WTC11 (cell line): ENCODE results near the gene TOX2. TPM values are rescaled to one million over a fixed set of nuclear protein-coding genes. Genes with fewer than 3 reads are reported as not detected.

Experiments
- ATAC-seq: fragments of 200-7000 bp; cut with Tn5 transposase; 2 replicates; pipeline ENCODE4 v1.10.0; 2021; ENCODE audit warnings: mild to moderate bottlenecking, moderate library complexity
- CTCF ChIA-PET: fragments of 300-600 bp; sonication (Branson Sonifier 250); formaldehyde crosslinking; loops from one replicate; lab custom pipeline; 2021; ENCODE audit warnings: antibody characterized with exemption; lab: Charles Lee
- POLR2A ChIA-PET: fragments of 350-600 bp; sonication (Branson Sonifier 250); formaldehyde crosslinking; loops from one replicate; lab custom pipeline; 2021; ENCODE audit warnings: antibody characterized with exemption; lab: Charles Lee
- DNase-seq: peaks from one replicate; pipeline ENCODE4 v3.0.0; 2021; ENCODE audit warnings: low spot score
- H3K27ac Mint-ChIP-seq: 2 replicates; pipeline ENCODE4 v1.8.0; 2021; ENCODE audit warnings: mixed read lengths
- H3K27me3 Mint-ChIP-seq: 2 replicates; pipeline ENCODE4 v1.8.0; 2021; ENCODE audit warnings: low read depth, mild to moderate bottlenecking, moderate library complexity, mixed read lengths
- H3K36me3 Mint-ChIP-seq: 2 replicates; pipeline ENCODE4 v1.8.0; 2021; ENCODE audit warnings: mixed read lengths
- H3K4me1 Mint-ChIP-seq: 2 replicates; pipeline ENCODE4 v1.8.0; 2022; ENCODE audit warnings: mixed read lengths
- H3K4me3 Mint-ChIP-seq: 2 replicates; pipeline ENCODE4 v1.8.0; 2021; ENCODE audit warnings: mild to moderate bottlenecking, moderate library complexity, mixed read lengths
- H3K9me3 Mint-ChIP-seq: 2 replicates; pipeline ENCODE4 v1.8.0; 2021; ENCODE audit warnings: mixed read lengths
- CREB1 ChIP-seq: sonication (generic); formaldehyde crosslinking; IDR thresholded peaks from 2 replicates; pipeline ENCODE4 v1.8.0; 2023; ENCODE audit warnings: mild to moderate bottlenecking, missing genetic modification reagents
- FOXJ3 ChIP-seq: sonication (generic); formaldehyde crosslinking; IDR thresholded peaks from 2 replicates; pipeline ENCODE4 v1.9.0; 2021; ENCODE audit warnings: missing genetic modification reagents, mild to moderate bottlenecking, borderline replicate concordance
- GTF2I ChIP-seq: fragments of 250-450 bp; sonication (Bioruptor Pico); conservative IDR thresholded peaks from 2 replicates; pipeline ENCODE4 v1.4.0; 2021; ENCODE audit warnings: mild to moderate bottlenecking
- KAT7 ChIP-seq: sonication (generic); formaldehyde crosslinking; IDR thresholded peaks from 2 replicates; pipeline ENCODE4 v1.8.1; 2023; ENCODE audit warnings: missing genetic modification reagents, mild to moderate bottlenecking, borderline replicate concordance
- SOX15 ChIP-seq: fragments of 250-450 bp; sonication (Bioruptor Pico); IDR thresholded peaks from 2 replicates; pipeline ENCODE4 v1.9.0; 2021; ENCODE audit warnings: mild to moderate bottlenecking
- total RNA-seq: library from RNA; stranded (reverse); gene quantifications from 3 replicates; pipeline ENCODE4 v1.2.3, GENCODE V29; 2021
- TF ChIP-seq, protein P1 (sequence below): sonication (generic); formaldehyde crosslinking; IDR thresholded peaks from 2 replicates; pipeline ENCODE4 v1.8.1; 2023; ENCODE audit warnings: mild to moderate bottlenecking, missing genetic modification reagents
- TF ChIP-seq, protein P2 (sequence below): fragments of 200-600 bp; IDR thresholded peaks from 2 replicates; pipeline ENCODE4 v1.8.0; 2022; ENCODE audit warnings: antibody characterized with exemption
- TF ChIP-seq, protein P3 (sequence below): sonication (generic); formaldehyde crosslinking; IDR thresholded peaks from 2 replicates; pipeline ENCODE4 v1.8.0; 2022; ENCODE audit warnings: mild to moderate bottlenecking, missing genetic modification reagents
- TF ChIP-seq, protein P4 (sequence below): sonication (generic); formaldehyde crosslinking; IDR thresholded peaks from 2 replicates; pipeline ENCODE4 v1.8.1; 2023; ENCODE audit warnings: mild to moderate bottlenecking, missing genetic modification reagents, moderate library complexity
- TF ChIP-seq, protein P5 (sequence below): sonication (generic); formaldehyde crosslinking; IDR thresholded peaks from 2 replicates; pipeline ENCODE4 v1.8.1; 2023; ENCODE audit warnings: mild to moderate bottlenecking, missing genetic modification reagents
- TF ChIP-seq, protein P6 (sequence below): fragments of 250-450 bp; sonication (Bioruptor Pico); IDR thresholded peaks from 2 replicates; pipeline ENCODE4 v1.9.0; 2021; ENCODE audit warnings: mild to moderate bottlenecking, borderline replicate concordance
- TF ChIP-seq, protein P7 (sequence below): fragments of 250-450 bp; sonication (Bioruptor Pico); IDR thresholded peaks from 2 replicates; pipeline ENCODE4 v1.9.0; 2021; ENCODE audit warnings: mild to moderate bottlenecking
- TF ChIP-seq, protein P8 (sequence below): sonication (generic); formaldehyde crosslinking; IDR thresholded peaks from 2 replicates; pipeline ENCODE4 v1.8.1; 2022; ENCODE audit warnings: low read depth, missing genetic modification reagents, borderline replicate concordance

The TOX2 gene
- total RNA-seq, 1 experiment from 2014 or later, result 3.4 TPM

DNA sequence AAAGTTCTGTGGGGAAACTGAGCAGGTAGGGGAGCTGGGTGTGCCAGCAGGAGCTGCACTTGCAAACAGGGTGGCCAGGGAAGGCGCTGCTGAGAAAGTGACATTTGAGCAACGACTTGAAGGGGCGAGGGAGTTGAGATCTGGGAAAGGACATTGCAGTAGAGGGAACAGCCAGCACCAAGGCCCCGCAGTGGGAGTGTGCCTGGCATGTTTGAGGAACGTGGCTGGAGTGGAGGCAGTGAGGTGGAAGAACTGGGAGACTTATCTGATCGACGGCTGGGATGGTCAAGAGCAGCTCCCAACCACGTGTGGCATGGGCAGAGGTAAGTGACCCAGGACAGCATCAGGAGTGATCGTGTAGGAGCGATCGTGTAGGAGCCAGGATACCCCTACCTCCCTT is 77.3 kb downstream of the TOX2 start:
- no peak for ATAC-seq
- no peak overlapping the region for H3K27ac Mint-ChIP-seq
- ChIA-PET CTCF (interaction anchor here (2.9 kb wide), 1 partner anchor 9 kb away, joined by 12 read pairs; no protein-coding TSS in a partner anchor), POLR2A (no interaction called here)
- no peaks in the 10 kb centered on the region for H3K27me3 Mint-ChIP-seq
- peaks cover 9% of the 10 kb centered on the region for H3K9me3 Mint-ChIP-seq
- no peak for DNase-seq
- TF ChIP-seq SOX15 (CRISPR knock-in tag) (no peak), KAT7 (CRISPR knock-in tag) (no peak), FOXJ3 (CRISPR knock-in tag) (no peak), CREB1 (CRISPR knock-in tag) (no peak), GTF2I (CRISPR knock-in tag) (no peak)
- TF ChIP-seq, protein P1, sequence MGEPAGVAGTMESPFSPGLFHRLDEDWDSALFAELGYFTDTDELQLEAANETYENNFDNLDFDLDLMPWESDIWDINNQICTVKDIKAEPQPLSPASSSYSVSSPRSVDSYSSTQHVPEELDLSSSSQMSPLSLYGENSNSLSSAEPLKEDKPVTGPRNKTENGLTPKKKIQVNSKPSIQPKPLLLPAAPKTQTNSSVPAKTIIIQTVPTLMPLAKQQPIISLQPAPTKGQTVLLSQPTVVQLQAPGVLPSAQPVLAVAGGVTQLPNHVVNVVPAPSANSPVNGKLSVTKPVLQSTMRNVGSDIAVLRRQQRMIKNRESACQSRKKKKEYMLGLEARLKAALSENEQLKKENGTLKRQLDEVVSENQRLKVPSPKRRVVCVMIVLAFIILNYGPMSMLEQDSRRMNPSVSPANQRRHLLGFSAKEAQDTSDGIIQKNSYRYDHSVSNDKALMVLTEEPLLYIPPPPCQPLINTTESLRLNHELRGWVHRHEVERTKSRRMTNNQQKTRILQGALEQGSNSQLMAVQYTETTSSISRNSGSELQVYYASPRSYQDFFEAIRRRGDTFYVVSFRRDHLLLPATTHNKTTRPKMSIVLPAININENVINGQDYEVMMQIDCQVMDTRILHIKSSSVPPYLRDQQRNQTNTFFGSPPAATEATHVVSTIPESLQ (CRISPR knock-in tag), result no peak
- TF ChIP-seq, protein P2, sequence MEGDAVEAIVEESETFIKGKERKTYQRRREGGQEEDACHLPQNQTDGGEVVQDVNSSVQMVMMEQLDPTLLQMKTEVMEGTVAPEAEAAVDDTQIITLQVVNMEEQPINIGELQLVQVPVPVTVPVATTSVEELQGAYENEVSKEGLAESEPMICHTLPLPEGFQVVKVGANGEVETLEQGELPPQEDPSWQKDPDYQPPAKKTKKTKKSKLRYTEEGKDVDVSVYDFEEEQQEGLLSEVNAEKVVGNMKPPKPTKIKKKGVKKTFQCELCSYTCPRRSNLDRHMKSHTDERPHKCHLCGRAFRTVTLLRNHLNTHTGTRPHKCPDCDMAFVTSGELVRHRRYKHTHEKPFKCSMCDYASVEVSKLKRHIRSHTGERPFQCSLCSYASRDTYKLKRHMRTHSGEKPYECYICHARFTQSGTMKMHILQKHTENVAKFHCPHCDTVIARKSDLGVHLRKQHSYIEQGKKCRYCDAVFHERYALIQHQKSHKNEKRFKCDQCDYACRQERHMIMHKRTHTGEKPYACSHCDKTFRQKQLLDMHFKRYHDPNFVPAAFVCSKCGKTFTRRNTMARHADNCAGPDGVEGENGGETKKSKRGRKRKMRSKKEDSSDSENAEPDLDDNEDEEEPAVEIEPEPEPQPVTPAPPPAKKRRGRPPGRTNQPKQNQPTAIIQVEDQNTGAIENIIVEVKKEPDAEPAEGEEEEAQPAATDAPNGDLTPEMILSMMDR, result no peak
- TF ChIP-seq, protein P3, sequence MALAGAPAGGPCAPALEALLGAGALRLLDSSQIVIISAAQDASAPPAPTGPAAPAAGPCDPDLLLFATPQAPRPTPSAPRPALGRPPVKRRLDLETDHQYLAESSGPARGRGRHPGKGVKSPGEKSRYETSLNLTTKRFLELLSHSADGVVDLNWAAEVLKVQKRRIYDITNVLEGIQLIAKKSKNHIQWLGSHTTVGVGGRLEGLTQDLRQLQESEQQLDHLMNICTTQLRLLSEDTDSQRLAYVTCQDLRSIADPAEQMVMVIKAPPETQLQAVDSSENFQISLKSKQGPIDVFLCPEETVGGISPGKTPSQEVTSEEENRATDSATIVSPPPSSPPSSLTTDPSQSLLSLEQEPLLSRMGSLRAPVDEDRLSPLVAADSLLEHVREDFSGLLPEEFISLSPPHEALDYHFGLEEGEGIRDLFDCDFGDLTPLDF, result no peak
- TF ChIP-seq, protein P4, sequence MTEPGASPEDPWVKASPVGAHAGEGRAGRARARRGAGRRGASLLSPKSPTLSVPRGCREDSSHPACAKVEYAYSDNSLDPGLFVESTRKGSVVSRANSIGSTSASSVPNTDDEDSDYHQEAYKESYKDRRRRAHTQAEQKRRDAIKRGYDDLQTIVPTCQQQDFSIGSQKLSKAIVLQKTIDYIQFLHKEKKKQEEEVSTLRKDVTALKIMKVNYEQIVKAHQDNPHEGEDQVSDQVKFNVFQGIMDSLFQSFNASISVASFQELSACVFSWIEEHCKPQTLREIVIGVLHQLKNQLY (CRISPR knock-in tag), result no peak
- TF ChIP-seq, protein P5, sequence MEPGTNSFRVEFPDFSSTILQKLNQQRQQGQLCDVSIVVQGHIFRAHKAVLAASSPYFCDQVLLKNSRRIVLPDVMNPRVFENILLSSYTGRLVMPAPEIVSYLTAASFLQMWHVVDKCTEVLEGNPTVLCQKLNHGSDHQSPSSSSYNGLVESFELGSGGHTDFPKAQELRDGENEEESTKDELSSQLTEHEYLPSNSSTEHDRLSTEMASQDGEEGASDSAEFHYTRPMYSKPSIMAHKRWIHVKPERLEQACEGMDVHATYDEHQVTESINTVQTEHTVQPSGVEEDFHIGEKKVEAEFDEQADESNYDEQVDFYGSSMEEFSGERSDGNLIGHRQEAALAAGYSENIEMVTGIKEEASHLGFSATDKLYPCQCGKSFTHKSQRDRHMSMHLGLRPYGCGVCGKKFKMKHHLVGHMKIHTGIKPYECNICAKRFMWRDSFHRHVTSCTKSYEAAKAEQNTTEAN (CRISPR knock-in tag), result no peak
- TF ChIP-seq, protein P6, sequence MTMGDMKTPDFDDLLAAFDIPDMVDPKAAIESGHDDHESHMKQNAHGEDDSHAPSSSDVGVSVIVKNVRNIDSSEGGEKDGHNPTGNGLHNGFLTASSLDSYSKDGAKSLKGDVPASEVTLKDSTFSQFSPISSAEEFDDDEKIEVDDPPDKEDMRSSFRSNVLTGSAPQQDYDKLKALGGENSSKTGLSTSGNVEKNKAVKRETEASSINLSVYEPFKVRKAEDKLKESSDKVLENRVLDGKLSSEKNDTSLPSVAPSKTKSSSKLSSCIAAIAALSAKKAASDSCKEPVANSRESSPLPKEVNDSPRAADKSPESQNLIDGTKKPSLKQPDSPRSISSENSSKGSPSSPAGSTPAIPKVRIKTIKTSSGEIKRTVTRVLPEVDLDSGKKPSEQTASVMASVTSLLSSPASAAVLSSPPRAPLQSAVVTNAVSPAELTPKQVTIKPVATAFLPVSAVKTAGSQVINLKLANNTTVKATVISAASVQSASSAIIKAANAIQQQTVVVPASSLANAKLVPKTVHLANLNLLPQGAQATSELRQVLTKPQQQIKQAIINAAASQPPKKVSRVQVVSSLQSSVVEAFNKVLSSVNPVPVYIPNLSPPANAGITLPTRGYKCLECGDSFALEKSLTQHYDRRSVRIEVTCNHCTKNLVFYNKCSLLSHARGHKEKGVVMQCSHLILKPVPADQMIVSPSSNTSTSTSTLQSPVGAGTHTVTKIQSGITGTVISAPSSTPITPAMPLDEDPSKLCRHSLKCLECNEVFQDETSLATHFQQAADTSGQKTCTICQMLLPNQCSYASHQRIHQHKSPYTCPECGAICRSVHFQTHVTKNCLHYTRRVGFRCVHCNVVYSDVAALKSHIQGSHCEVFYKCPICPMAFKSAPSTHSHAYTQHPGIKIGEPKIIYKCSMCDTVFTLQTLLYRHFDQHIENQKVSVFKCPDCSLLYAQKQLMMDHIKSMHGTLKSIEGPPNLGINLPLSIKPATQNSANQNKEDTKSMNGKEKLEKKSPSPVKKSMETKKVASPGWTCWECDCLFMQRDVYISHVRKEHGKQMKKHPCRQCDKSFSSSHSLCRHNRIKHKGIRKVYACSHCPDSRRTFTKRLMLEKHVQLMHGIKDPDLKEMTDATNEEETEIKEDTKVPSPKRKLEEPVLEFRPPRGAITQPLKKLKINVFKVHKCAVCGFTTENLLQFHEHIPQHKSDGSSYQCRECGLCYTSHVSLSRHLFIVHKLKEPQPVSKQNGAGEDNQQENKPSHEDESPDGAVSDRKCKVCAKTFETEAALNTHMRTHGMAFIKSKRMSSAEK (CRISPR knock-in tag), result no peak
- TF ChIP-seq, protein P7, sequence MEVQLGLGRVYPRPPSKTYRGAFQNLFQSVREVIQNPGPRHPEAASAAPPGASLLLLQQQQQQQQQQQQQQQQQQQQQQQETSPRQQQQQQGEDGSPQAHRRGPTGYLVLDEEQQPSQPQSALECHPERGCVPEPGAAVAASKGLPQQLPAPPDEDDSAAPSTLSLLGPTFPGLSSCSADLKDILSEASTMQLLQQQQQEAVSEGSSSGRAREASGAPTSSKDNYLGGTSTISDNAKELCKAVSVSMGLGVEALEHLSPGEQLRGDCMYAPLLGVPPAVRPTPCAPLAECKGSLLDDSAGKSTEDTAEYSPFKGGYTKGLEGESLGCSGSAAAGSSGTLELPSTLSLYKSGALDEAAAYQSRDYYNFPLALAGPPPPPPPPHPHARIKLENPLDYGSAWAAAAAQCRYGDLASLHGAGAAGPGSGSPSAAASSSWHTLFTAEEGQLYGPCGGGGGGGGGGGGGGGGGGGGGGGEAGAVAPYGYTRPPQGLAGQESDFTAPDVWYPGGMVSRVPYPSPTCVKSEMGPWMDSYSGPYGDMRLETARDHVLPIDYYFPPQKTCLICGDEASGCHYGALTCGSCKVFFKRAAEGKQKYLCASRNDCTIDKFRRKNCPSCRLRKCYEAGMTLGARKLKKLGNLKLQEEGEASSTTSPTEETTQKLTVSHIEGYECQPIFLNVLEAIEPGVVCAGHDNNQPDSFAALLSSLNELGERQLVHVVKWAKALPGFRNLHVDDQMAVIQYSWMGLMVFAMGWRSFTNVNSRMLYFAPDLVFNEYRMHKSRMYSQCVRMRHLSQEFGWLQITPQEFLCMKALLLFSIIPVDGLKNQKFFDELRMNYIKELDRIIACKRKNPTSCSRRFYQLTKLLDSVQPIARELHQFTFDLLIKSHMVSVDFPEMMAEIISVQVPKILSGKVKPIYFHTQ (CRISPR knock-in tag), result no peak
- TF ChIP-seq, protein P8, sequence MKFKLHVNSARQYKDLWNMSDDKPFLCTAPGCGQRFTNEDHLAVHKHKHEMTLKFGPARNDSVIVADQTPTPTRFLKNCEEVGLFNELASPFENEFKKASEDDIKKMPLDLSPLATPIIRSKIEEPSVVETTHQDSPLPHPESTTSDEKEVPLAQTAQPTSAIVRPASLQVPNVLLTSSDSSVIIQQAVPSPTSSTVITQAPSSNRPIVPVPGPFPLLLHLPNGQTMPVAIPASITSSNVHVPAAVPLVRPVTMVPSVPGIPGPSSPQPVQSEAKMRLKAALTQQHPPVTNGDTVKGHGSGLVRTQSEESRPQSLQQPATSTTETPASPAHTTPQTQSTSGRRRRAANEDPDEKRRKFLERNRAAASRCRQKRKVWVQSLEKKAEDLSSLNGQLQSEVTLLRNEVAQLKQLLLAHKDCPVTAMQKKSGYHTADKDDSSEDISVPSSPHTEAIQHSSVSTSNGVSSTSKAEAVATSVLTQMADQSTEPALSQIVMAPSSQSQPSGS (CRISPR knock-in tag), result no peak
- no peak overlapping the region for H3K4me3 Mint-ChIP-seq
- no peaks in the 10 kb centered on the region for H3K36me3 Mint-ChIP-seq
- H3K4me1 Mint-ChIP-seq, result no peaks in the 10 kb centered on the region
